HepG2 (cell line): ENCODE measurements around the gene TLN1. TPM values are rescaled to one million over a fixed set of nuclear protein-coding genes. Genes with fewer than 3 reads are reported as not detected.

Experiments used
- ATAC-seq: fragments of 200-7000 bp; cut with Tn5 transposase; 3 replicates; pipeline ENCODE4 v1.9.1; 2020; ENCODE audit warnings: mild to moderate bottlenecking, moderate library complexity
- BruUV-seq: library from RNA; stranded (reverse); fragments of 400-500 nt; replicated peaks from 2 replicates; lab custom pipeline; 2021; lab: Mats Ljungman, UMichigan
- CTCF ChIA-PET: fragments of 300-600 bp; formaldehyde crosslinking; extraction: SDS; loops from one replicate; lab custom pipeline; 2021; ENCODE audit warnings: low total read pairs, inconsistent platforms, low intra/inter-chr PET ratio; lab: Yijun Ruan, JAX
- POLR2A ChIA-PET: fragments of 350-600 bp; sonication (Branson Sonifier 250); formaldehyde crosslinking; loops from one replicate; lab custom pipeline; 2020; ENCODE audit warnings: antibody characterized with exemption, inconsistent platforms; lab: Yijun Ruan, JAX
- DNase-seq: peaks from one replicate; pipeline ENCODE4 v3.0.0-alpha.2; 2015; ENCODE audit warnings: low spot score
- FAIRE-seq: peaks from 3 replicates; lab custom pipeline; 2011; peaks lifted over from hg19 to GRCh38; lab: Jason Lieb, UNC
- H2AFZ ChIP-seq: one replicate; pipeline ENCODE4 v1.6.1; 2011; ENCODE audit warnings: low read length, inconsistent platforms
- H3K27ac ChIP-seq: fragments of 300-600 bp; 3 replicates; pipeline ENCODE4 v1.8.0; 2011; ENCODE audit warnings: mixed run types, mild to moderate bottlenecking, mixed read lengths, low read length, inconsistent platforms; ENCODE audit not compliant: insufficient read depth; ENCODE audit errors: extremely low read length
- H3K27me3 ChIP-seq, 2 experiments: fragments of 200-600 bp in 1 of 2; 2 replicates in 1 of 2; 3 replicates in 1 of 2; pipeline versions ENCODE4 v1.6.0 to v1.8.0; 2011; ENCODE audit warnings: low read length in 2 of 2, mild to moderate bottlenecking in 2 of 2, moderate library complexity in 2 of 2, inconsistent platforms in 1 of 2; ENCODE audit not compliant: insufficient read depth in 2 of 2, control insufficient read depth in 1 of 2
- H3K36me3 ChIP-seq, 2 experiments: fragments of 200-600 bp in 1 of 2; replicated peaks in 1 of 2; 2 replicates in 1 of 2; 3 replicates in 1 of 2; pipeline versions ENCODE4 v1.5.1 to v1.8.0; 2011; ENCODE audit warnings: low read length in 2 of 2, inconsistent platforms in 1 of 2; ENCODE audit not compliant: insufficient read depth in 2 of 2, control insufficient read depth in 1 of 2
- H3K4me1 ChIP-seq: 2 replicates; pipeline ENCODE4 v1.5.1; 2012; ENCODE audit warnings: low read length, inconsistent platforms; ENCODE audit not compliant: insufficient read depth
- H3K4me2 ChIP-seq: 2 replicates; pipeline ENCODE4 v1.6.0; 2011; ENCODE audit warnings: low read depth, low read length, inconsistent platforms
- H3K4me3 ChIP-seq, 3 experiments: fragments of 200-600 bp in 1 of 3; sonication (generic), shearing (Covaris generic) in 1 of 3; replicated peaks in 1 of 3; 2 replicates each; pipeline ENCODE4 v1.5.1; 2011 to 2016; ENCODE audit warnings: low read length in 3 of 3, inconsistent platforms in 2 of 3, low read depth in 2 of 3, mild to moderate bottlenecking in 2 of 3, control low read depth in 1 of 3, mixed read lengths in 1 of 3; ENCODE audit not compliant: insufficient read depth in 1 of 3
- H3K79me2 ChIP-seq: one replicate; pipeline ENCODE4 v1.6.1; 2011; ENCODE audit warnings: low read length, inconsistent platforms; ENCODE audit not compliant: insufficient read depth
- H3K9ac ChIP-seq: 2 replicates; pipeline ENCODE4 v1.6.0; 2011; ENCODE audit warnings: mild to moderate bottlenecking, low read depth, low read length, inconsistent platforms; ENCODE audit not compliant: insufficient read depth
- H3K9me3 ChIP-seq: 2 replicates; pipeline ENCODE4 v1.5.1; 2012; ENCODE audit warnings: mild to moderate bottlenecking, low read length
- H4K20me1 ChIP-seq: 2 replicates; pipeline ENCODE4 v1.6.0; 2011; ENCODE audit warnings: inconsistent platforms, mild to moderate bottlenecking, low read length, moderate library complexity; ENCODE audit not compliant: insufficient read depth
- CSRNP2 ChIP-seq: sonication (generic); formaldehyde crosslinking; conservative IDR thresholded peaks from 2 replicates; pipeline ENCODE4 v1.8.0; 2022; ENCODE audit warnings: low read depth, missing genetic modification reagents
- IRF2 ChIP-seq: IDR thresholded peaks from 2 replicates; pipeline ENCODE4 v1.6.1; 2018; ENCODE audit warnings: missing genetic modification reagents, missing compliant biosample characterization
- MEF2D ChIP-seq: sonication (generic); formaldehyde crosslinking; IDR thresholded peaks from 2 replicates; pipeline ENCODE4 v1.5.1; 2020; ENCODE audit warnings: mild to moderate bottlenecking, missing genetic modification reagents
- NCOA5 ChIP-seq: sonication (generic); formaldehyde crosslinking; IDR thresholded peaks from 2 replicates; pipeline ENCODE4 v1.4.0; 2020; ENCODE audit warnings: missing genetic modification reagents
- NFKBIZ ChIP-seq: IDR thresholded peaks from 2 replicates; pipeline ENCODE4 v1.6.1; 2018; ENCODE audit warnings: missing genetic modification reagents, missing compliant biosample characterization
- PAF1 ChIP-seq: IDR thresholded peaks from 2 replicates; pipeline ENCODE4 v1.6.1; 2016; ENCODE audit warnings: missing genetic modification reagents, missing compliant biosample characterization
- RAD21 ChIP-seq: fragments of 450-650 bp; formaldehyde crosslinking; IDR thresholded peaks from 2 replicates; pipeline ENCODE4 v1.5.0; 2020; ENCODE audit warnings: mild to moderate bottlenecking
- SMAD3 ChIP-seq: sonication (generic); formaldehyde crosslinking; IDR thresholded peaks from 2 replicates; pipeline ENCODE4 v1.4.0; 2020; ENCODE audit warnings: missing genetic modification reagents
- SMARCC2 ChIP-seq: fragments of 450-650 bp; IDR thresholded peaks from 2 replicates; pipeline ENCODE4 v1.6.1; 2017; ENCODE audit warnings: antibody characterized with exemption, mild to moderate bottlenecking
- SNRNP70 ChIP-seq: fragments of 200-400 bp; formaldehyde crosslinking; IDR thresholded peaks from 2 replicates; pipeline ENCODE4 v1.6.1; 2017; ENCODE audit warnings: mild to moderate bottlenecking, low read depth, low read length, moderate library complexity
- SOX13 ChIP-seq, 3 experiments: fragments of 450-650 bp in 1 of 3; sonication (generic) in 1 of 3; formaldehyde crosslinking in 1 of 3; IDR thresholded peaks in 2 of 3; conservative IDR thresholded peaks in 1 of 3; 2 replicates each; pipeline versions ENCODE4 v1.5.0 to v1.6.1; 2016 to 2020; ENCODE audit warnings: antibody characterized with exemption in 1 of 3, mild to moderate bottlenecking in 1 of 3, missing compliant biosample characterization in 1 of 3, missing genetic modification reagents in 1 of 3, moderate library complexity in 1 of 3
- SRSF4 ChIP-seq: fragments of 200-400 bp; formaldehyde crosslinking; IDR thresholded peaks from one replicate; pipeline ENCODE4 v1.6.1; 2018; ENCODE audit warnings: mild to moderate bottlenecking, low read depth, low read length, moderate library complexity; ENCODE audit not compliant: poor library complexity, severe bottlenecking
- SRY ChIP-seq: sonication (generic); formaldehyde crosslinking; IDR thresholded peaks from 2 replicates; pipeline ENCODE4 v1.8.0; 2022; ENCODE audit warnings: mild to moderate bottlenecking, missing genetic modification reagents
- ZNF510 ChIP-seq: sonication (generic); formaldehyde crosslinking; IDR thresholded peaks from 2 replicates; pipeline ENCODE4 v1.4.0; 2020; ENCODE audit warnings: low read depth, mild to moderate bottlenecking, missing genetic modification reagents
- ZNF619 ChIP-seq: sonication (generic); formaldehyde crosslinking; IDR thresholded peaks from 2 replicates; pipeline ENCODE4 v1.4.0; 2020; ENCODE audit warnings: mild to moderate bottlenecking, missing genetic modification reagents
- ZSCAN9 ChIP-seq: IDR thresholded peaks from 2 replicates; pipeline ENCODE4 v1.6.1; 2016; ENCODE audit warnings: borderline replicate concordance
- WGBS: methylation state at CpG from one replicate; pipeline ENCODE4 v1.1.6; 2017; ENCODE audit warnings: low lambda C conversion rate; 5-methylcytosine and 5-hydroxymethylcytosine counted together
- in situ Hi-C: cut with HindIII; loops from 2 replicates; pipeline ENCODE4 v1.10.0; 2017; ENCODE audit warnings: low pct_unique_long_range_greater_than_20kb; ENCODE audit not compliant: extremely low pct_ligation_motif_present
- intact Hi-C: fragments of 100-400 bp; cut with micrococcal nuclease; formaldehyde crosslinking; loops from one replicate; pipeline ENCODE4 v1.10.0; 2022; ENCODE audit not compliant: unreplicated experiment
- polyA plus RNA-seq, 8 experiments: library from polyadenylated mRNA; depleted of rRNA in 3 of 8; stranded (reverse) in 7 of 8; unstranded in 1 of 8; fragments of >200 nt; fragmentation: Illumina TruSeq in 4 of 8; extraction: Trizol in 4 of 8; gene quantifications; 2 replicates each; pipeline versions ENCODE4 v1.2.1 to v1.2.3, GENCODE V29; 2011 to 2016; ENCODE audit warnings: low read depth in 4 of 8, missing spikeins in 1 of 8, mixed read lengths in 1 of 8; ENCODE audit not compliant: insufficient read depth in 1 of 8
- total RNA-seq, 5 experiments: library from RNA; depleted of rRNA; stranded (reverse); fragments of >200 nt; fragmentation: Illumina TruSeq; extraction: Trizol; gene quantifications; 2 replicates each; pipeline ENCODE4 v1.2.3, GENCODE V29; 2016; ENCODE audit warnings: low read depth in 1 of 5
- TF ChIP-seq, protein P1 (sequence below): IDR thresholded peaks from 2 replicates; pipeline ENCODE4 v1.6.1; 2016
- TF ChIP-seq, protein P2 (sequence below): sonication (generic); formaldehyde crosslinking; IDR thresholded peaks from 2 replicates; pipeline ENCODE4 v1.5.1; 2020; ENCODE audit warnings: mild to moderate bottlenecking, missing genetic modification reagents

Gene TLN1
- total and polyA plus RNA-seq, 2 of the 13 experiments (the other 11 are each of a cell fraction or from before 2014, with no cell fraction given) = 35.2 to 51.8 TPM

DNA sequence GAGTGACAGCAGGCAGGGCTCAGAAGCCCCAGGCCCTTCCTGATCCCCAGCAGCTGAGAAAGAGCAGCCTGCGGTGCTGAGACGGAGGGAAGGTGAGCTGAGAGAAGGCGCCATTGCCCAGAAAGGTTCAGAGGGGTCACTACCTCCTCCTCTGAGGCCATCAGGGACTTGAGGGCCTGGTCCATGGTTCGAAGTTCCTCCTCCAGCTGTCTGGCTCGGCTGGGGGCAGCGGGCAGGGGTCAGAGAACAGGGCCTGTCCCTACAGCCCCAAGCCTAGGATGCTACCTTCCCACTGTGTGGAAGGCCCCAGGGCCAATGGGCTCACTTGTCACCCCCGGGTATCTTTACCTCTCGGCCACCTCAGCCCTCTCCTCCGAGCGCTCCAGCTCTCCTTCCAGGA lies 47.1 kb downstream of the TLN1 start (continued):
- TF ChIP-seq CSRNP2 (CRISPR knock-in tag) = no peak
- TF ChIP-seq, protein P1, sequence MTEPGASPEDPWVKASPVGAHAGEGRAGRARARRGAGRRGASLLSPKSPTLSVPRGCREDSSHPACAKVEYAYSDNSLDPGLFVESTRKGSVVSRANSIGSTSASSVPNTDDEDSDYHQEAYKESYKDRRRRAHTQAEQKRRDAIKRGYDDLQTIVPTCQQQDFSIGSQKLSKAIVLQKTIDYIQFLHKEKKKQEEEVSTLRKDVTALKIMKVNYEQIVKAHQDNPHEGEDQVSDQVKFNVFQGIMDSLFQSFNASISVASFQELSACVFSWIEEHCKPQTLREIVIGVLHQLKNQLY (CRISPR knock-in tag) = no peak
- no peak for TF ChIP-seq SMARCC2
- no peak for TF ChIP-seq PAF1 (CRISPR knock-in tag)
- no peak for TF ChIP-seq MEF2D
- no peak for TF ChIP-seq SRY (CRISPR knock-in tag)
- TF ChIP-seq SRSF4 = no peak
- TF ChIP-seq IRF2 = no peak
- no peak for TF ChIP-seq SMAD3 (CRISPR knock-in tag)
- no peak for TF ChIP-seq NFKBIZ (CRISPR knock-in tag)
- TF ChIP-seq, all 625 proteins: peak for 0

- H2AFZ ChIP-seq = no peak overlapping the region
- no peaks in the 10 kb centered on the region for H3K36me3 ChIP-seq
- FAIRE-seq (no peak), DNase-seq (no peak), ATAC-seq (no peak)
- H3K4me1 ChIP-seq = peaks cover 34% of the 10 kb centered on the region
- H3K27ac ChIP-seq = no peak overlapping the region
- no peak overlapping the region for H3K9ac ChIP-seq
- H3K4me3 ChIP-seq = no peak overlapping the region
- no peaks in the 10 kb centered on the region for H3K9me3 ChIP-seq
- no TSS peak for BruUV-seq
- POLR2A ChIA-PET = no interaction called here
- H3K79me2 ChIP-seq = no peaks in the 10 kb centered on the region
- H3K27me3 ChIP-seq = no peaks in the 10 kb centered on the region
- intact Hi-C loops = no loop called here
- no peak overlapping the region for H3K4me2 ChIP-seq
- 68% methylated on average over 2 of the region's 2 CpGs for WGBS
- CTCF ChIA-PET = no interaction called here
- in situ Hi-C loops = no loop called here
- H4K20me1 ChIP-seq = no peaks in the 10 kb centered on the region
- TF ChIP-seq ZNF619 (CRISPR knock-in tag) (no peak), ZSCAN9 (CRISPR knock-in tag) (no peak), NCOA5 (CRISPR knock-in tag) (no peak), SNRNP70 (no peak), RAD21 (no peak), SOX13 (IDR thresholded peaks at IDR 0.05) (no peak), SOX13 (CRISPR knock-in tag; conservative IDR thresholded peaks at IDR 0.05 in 1 of 2, IDR thresholded peaks at IDR 0.05 in 1 of 2) (no peak), ZNF510 (no peak)
- TF ChIP-seq, protein P2, sequence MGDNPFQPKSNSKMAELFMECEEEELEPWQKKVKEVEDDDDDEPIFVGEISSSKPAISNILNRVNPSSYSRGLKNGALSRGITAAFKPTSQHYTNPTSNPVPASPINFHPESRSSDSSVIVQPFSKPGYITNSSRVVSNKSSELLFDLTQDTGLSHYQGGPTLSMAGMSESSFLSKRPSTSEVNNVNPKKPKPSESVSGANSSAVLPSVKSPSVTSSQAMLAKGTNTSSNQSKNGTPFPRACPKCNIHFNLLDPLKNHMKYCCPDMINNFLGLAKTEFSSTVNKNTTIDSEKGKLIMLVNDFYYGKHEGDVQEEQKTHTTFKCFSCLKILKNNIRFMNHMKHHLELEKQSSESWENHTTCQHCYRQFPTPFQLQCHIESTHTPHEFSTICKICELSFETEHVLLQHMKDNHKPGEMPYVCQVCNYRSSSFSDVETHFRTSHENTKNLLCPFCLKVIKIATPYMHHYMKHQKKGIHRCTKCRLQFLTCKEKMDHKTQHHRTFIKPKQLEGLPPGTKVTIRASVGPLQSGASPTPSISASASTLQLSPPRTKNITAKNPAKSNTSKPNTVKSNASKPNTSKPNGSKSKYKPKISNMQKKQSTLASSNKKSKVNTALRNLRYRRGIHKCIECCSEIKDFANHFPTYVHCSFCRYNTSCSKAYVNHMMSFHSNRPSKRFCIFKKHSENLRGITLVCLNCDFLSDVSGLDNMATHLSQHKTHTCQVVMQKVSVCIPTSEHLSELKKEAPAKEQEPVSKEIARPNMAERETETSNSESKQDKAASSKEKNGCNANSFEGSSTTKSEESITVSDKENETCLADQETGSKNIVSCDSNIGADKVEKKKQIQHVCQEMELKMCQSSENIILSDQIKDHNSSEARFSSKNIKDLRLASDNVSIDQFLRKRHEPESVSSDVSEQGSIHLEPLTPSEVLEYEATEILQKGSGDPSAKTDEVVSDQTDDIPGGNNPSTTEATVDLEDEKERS (CRISPR knock-in tag) = no peak
Observed at GRCh38 chr9:35683323-35683722, 48.7 kb downstream of the TLN1 start.
